Spleen (tissue), 7 donors: ENCODE measurements around the gene EAF1.

Source experiments
- CTCF ChIP-seq, 11 experiments: fragments of 200-600 bp in 7 of 11; fragments of 450-650 bp in 4 of 11; sonication (generic) in 4 of 11; IDR thresholded peaks in 8 of 11; conservative IDR thresholded peaks in 3 of 11; 1 replicate in 7 of 11; 2 replicates in 4 of 11; pipeline versions ENCODE4 v1.4.0 to v1.8.0; 2016 to 2021; ENCODE audit warnings: antibody characterized with exemption in 11 of 11, inconsistent platforms in 4 of 11, mild to moderate bottlenecking in 1 of 11
- POLR2A ChIP-seq, 3 donors: fragments of 450-650 bp; IDR thresholded peaks; one replicate each; pipeline ENCODE4 v1.5.1; 2017; ENCODE audit warnings: antibody characterized with exemption in 3 of 3, mild to moderate bottlenecking in 1 of 3
- POLR2AphosphoS5 ChIP-seq, 3 donors: sonication (generic); formaldehyde crosslinking; IDR thresholded peaks; one replicate each; pipeline ENCODE4 v1.5.1; 2017; ENCODE audit warnings: antibody characterized with exemption in 3 of 3
- donor health status: DM: no; HTN: no; CAD: no; lungs with moderate emphysema.
- donor health status: DM: no; HTN: no; CAD: no.
- donor health status: DM: no; HTN: no; CAD: no.

- TF ChIP-seq POLR2A (IDR thresholded peaks at IDR 0.05) = no peak
- no peak for TF ChIP-seq CTCF (IDR thresholded peaks at IDR 0.05 in 8 of 11, conservative IDR thresholded peaks at IDR 0.05 in 3 of 11)
- TF ChIP-seq POLR2AphosphoS5 (IDR thresholded peaks at IDR 0.05) = no peak
Observed at GRCh38 chr3:15391007-15391406, 36.4 kb upstream of the EAF1 start.
